Brain microvascular endothelial cell (primary cell): ENCODE data around the gene YTHDC2.
A peak's percentile ranks its signal among the peaks of the same experiment; 100 is the strongest.

Source experiments
- DNase-seq: peaks from one replicate; pipeline ENCODE4 v3.0.0-alpha.2; 2020
- H3K27ac ChIP-seq: fragments of 250-450 bp; sonication (Bioruptor Pico); 2 replicates; pipeline ENCODE4 v1.5.1; 2020; ENCODE audit warnings: mild to moderate bottlenecking, moderate library complexity
- H3K27me3 ChIP-seq: fragments of 250-450 bp; sonication (Bioruptor Pico); replicated peaks from 2 replicates; pipeline ENCODE4 v1.5.1; 2020; ENCODE audit warnings: mild to moderate bottlenecking
- H3K36me3 ChIP-seq: fragments of 250-450 bp; sonication (Bioruptor Pico); replicated peaks from 2 replicates; pipeline ENCODE4 v1.5.1; 2020; ENCODE audit warnings: mild to moderate bottlenecking
- H3K4me3 ChIP-seq: 2 replicates; pipeline ENCODE4 v1.5.1; 2011; ENCODE audit warnings: low read depth, mild to moderate bottlenecking, control low read depth, low read length, moderate library complexity
- in situ Hi-C: cut with HindIII; loops from 2 replicates; pipeline ENCODE4 v1.10.0; 2017; ENCODE audit warnings: low sequenced_read_pairs, low pct_ligation_motif_present
- TF ChIP-seq, protein P1 (sequence below): IDR thresholded peaks from 2 replicates; pipeline ENCODE4 v1.5.1; 2011; ENCODE audit warnings: low read depth, mild to moderate bottlenecking, moderate library complexity, low read length, control low read depth, inconsistent platforms; ENCODE audit errors: missing control alignments

YTHDC2 gene

DNA sequence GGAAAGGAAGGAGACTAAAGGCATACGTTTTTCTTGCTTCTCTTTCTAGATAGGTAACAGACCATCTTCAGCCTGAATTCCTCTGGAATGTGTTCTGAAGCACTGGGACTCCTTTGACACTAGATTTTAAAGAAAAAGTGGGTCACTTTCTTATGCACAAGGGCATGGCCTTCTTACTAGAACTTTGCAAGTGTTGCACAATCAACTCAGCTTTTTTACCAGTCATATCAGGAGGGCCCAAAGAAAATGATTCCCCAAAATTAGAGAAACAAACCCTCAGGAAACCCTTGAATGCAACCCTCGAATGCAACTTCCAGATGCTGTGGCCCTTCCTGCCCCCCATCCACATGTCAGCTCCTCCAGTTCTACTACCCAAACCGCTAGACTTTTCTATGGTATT is 93.9 kb downstream of the YTHDC2 start:
- in situ Hi-C loops: no loop called here
- no peak overlapping the region for H3K4me3 ChIP-seq
- H3K27ac ChIP-seq: no peak overlapping the region
- no peaks in the 10 kb centered on the region for H3K36me3 ChIP-seq
- TF ChIP-seq, protein P1, sequence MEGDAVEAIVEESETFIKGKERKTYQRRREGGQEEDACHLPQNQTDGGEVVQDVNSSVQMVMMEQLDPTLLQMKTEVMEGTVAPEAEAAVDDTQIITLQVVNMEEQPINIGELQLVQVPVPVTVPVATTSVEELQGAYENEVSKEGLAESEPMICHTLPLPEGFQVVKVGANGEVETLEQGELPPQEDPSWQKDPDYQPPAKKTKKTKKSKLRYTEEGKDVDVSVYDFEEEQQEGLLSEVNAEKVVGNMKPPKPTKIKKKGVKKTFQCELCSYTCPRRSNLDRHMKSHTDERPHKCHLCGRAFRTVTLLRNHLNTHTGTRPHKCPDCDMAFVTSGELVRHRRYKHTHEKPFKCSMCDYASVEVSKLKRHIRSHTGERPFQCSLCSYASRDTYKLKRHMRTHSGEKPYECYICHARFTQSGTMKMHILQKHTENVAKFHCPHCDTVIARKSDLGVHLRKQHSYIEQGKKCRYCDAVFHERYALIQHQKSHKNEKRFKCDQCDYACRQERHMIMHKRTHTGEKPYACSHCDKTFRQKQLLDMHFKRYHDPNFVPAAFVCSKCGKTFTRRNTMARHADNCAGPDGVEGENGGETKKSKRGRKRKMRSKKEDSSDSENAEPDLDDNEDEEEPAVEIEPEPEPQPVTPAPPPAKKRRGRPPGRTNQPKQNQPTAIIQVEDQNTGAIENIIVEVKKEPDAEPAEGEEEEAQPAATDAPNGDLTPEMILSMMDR: no peak
- no peak for DNase-seq
- H3K27me3 ChIP-seq: no peaks in the 10 kb centered on the region

GRCh38 chr5:113608113-113608596 is 94.7 kb downstream of the YTHDC2 start:
- Histone ChIP-seq H3K4me3 (no peak overlapping the region), H3K27ac (no peak overlapping the region), H3K36me3 (no peaks in the 10 kb centered on the region), H3K27me3 (no peaks in the 10 kb centered on the region)
- no peak for DNase-seq
- in situ Hi-C loops: no loop called here
- TF ChIP-seq, protein P1: no peak

DNA sequence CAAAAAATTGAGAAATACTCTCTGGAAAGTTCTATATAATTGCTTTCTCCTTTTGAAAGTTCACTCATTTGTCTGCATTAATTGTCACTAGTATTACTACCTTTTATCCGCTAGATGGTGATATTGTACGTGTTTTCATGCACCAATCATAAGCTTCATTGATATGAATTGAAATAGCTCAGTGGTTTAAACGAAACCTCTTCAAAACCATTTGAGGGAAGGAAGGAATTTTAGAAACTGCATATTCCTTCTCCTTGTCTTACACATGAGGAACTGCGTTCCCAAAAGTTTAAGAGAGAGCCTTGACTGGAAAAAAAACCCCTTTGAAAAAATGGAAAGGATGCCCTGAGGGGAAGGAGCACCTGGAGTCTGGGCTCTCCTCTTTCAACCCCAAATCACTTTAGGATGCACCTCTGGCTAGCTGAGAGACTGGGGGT is 98.6 kb downstream of the YTHDC2 start:
- TF ChIP-seq, protein P1: peak; percentile 28
- Histone ChIP-seq H3K27ac (no peak overlapping the region), H3K36me3 (no peaks in the 10 kb centered on the region), H3K27me3 (no peaks in the 10 kb centered on the region), H3K4me3 (no peak overlapping the region)
- in situ Hi-C loops: no loop called here
- DNase-seq: no peak

GRCh38 chr5:113614191-113614590 is 100.7 kb downstream of the YTHDC2 start:
- DNase-seq: no peak
- TF ChIP-seq, protein P1: no peak
- no peaks in the 10 kb centered on the region for H3K27me3 ChIP-seq
- no peak overlapping the region for H3K4me3 ChIP-seq
- no peak overlapping the region for H3K27ac ChIP-seq
- no peaks in the 10 kb centered on the region for H3K36me3 ChIP-seq
- in situ Hi-C loops: no loop called here

DNA sequence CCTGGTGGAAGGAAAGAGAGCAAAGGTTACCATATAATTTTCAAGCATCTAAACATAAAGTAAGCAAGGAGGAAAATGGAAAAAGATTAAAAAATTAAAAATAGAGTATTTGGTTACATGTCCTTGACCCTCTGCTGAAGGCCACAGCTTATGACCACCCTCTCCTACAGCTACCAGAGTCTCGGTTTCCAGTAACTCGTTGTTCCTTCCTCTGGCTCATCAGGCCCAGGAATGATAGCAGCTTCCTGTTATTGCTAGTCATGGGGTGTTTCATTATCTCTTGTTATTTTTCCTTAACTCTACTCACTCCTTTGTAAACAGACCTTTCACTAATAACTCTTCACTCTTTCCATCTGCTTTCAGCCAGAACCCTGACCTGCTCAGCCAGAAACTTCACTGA is 102.2 kb downstream of the YTHDC2 start:
- Histone ChIP-seq H3K27ac (no peak overlapping the region), H3K4me3 (no peak overlapping the region), H3K36me3 (no peaks in the 10 kb centered on the region), H3K27me3 (no peaks in the 10 kb centered on the region)
- in situ Hi-C loops: no loop called here
- DNase-seq: peak; percentile 28
- TF ChIP-seq, protein P1: no peak

- no peak for DNase-seq
- no peak overlapping the region for H3K27ac ChIP-seq
- no peak overlapping the region for H3K4me3 ChIP-seq
- no peaks in the 10 kb centered on the region for H3K36me3 ChIP-seq
- no peaks in the 10 kb centered on the region for H3K27me3 ChIP-seq
- in situ Hi-C loops: no loop called here
- TF ChIP-seq, protein P1: no peak
Observed at GRCh38 chr5:113617191-113617796, 103.8 kb downstream of the YTHDC2 start.
